OCI-LY3 (cell line): ENCODE data around the gene CFB.

Source experiments
- H2AFZ ChIP-seq: fragments of 200-600, 300-600 bp; shearing (Covaris generic); 2 replicates; pipeline ENCODE4 v1.6.0; 2014; ENCODE audit warnings: antibody characterized with exemption, low read depth, low read length
- H3K27ac ChIP-seq: fragments of 200-600, 300-600 bp; sonication (generic); 2 replicates; pipeline ENCODE4 v1.5.1; 2014; ENCODE audit warnings: mild to moderate bottlenecking, low read length, moderate library complexity, mixed read lengths
- H3K27me3 ChIP-seq: fragments of 200-600, 300-600 bp; sonication (generic); 2 replicates; pipeline ENCODE4 v1.6.1; 2014; ENCODE audit warnings: low read depth, low read length, mixed read lengths
- H3K36me3 ChIP-seq: fragments of 200-600, 300-600 bp; sonication (generic); replicated peaks from 2 replicates; pipeline ENCODE3; 2014; ENCODE audit warnings: low read depth, low read length, mixed read lengths
- H3K4me1 ChIP-seq: fragments of 300-600, 200-600 bp; sonication (generic); 2 replicates; pipeline ENCODE4 v1.6.1; 2014; ENCODE audit warnings: low read length, mixed read lengths
- H3K4me2 ChIP-seq: fragments of 200-600, 300-600 bp; sonication (generic); 2 replicates; pipeline ENCODE4 v1.6.1; 2014; ENCODE audit warnings: low read length, mixed read lengths
- H3K4me3 ChIP-seq: fragments of 300-600, 200-600 bp; sonication (generic); 2 replicates; pipeline ENCODE4 v1.5.1; 2014; ENCODE audit warnings: antibody characterized with exemption, mild to moderate bottlenecking, low read length, moderate library complexity
- H3K79me2 ChIP-seq: fragments of 300-600, 200-600 bp; shearing (Covaris generic); 2 replicates; pipeline ENCODE4 v1.6.1; 2014; ENCODE audit warnings: mild to moderate bottlenecking, low read length, mixed read lengths
- H3K9ac ChIP-seq: fragments of 300-600, 200-600 bp; shearing (Covaris generic); 2 replicates; pipeline ENCODE4 v1.6.0; 2014; ENCODE audit warnings: mild to moderate bottlenecking, low read length, moderate library complexity
- H3K9me3 ChIP-seq: fragments of 200-600, 300-600 bp; shearing (Covaris generic); 2 replicates; pipeline ENCODE4 v1.6.1; 2014; ENCODE audit warnings: low read length, mixed read lengths; ENCODE audit not compliant: insufficient read depth
- H4K20me1 ChIP-seq: fragments of 200-600, 300-600 bp; sonication (generic); 2 replicates; pipeline ENCODE4 v1.6.1; 2016; ENCODE audit warnings: low read length, mixed read lengths; ENCODE audit not compliant: insufficient read depth
- EZH2phosphoT487 ChIP-seq: fragments of 200-600 bp; shearing (Covaris generic); IDR thresholded peaks from 2 replicates; pipeline ENCODE4 v1.6.1; 2018; ENCODE audit warnings: antibody characterized with exemption, mixed run types, low read depth
- TF ChIP-seq, protein P1 (sequence below): fragments of 200-600, 300-600 bp; sonication (generic); IDR thresholded peaks from 2 replicates; pipeline ENCODE4 v1.5.1; 2014; ENCODE audit warnings: antibody characterized with exemption, low read length, low read depth

The CFB gene

GRCh38 chr6:31954511-31954910, 8.6 kb downstream of the CFB start:
- TF ChIP-seq EZH2phosphoT487, result no peak
- TF ChIP-seq, protein P1, sequence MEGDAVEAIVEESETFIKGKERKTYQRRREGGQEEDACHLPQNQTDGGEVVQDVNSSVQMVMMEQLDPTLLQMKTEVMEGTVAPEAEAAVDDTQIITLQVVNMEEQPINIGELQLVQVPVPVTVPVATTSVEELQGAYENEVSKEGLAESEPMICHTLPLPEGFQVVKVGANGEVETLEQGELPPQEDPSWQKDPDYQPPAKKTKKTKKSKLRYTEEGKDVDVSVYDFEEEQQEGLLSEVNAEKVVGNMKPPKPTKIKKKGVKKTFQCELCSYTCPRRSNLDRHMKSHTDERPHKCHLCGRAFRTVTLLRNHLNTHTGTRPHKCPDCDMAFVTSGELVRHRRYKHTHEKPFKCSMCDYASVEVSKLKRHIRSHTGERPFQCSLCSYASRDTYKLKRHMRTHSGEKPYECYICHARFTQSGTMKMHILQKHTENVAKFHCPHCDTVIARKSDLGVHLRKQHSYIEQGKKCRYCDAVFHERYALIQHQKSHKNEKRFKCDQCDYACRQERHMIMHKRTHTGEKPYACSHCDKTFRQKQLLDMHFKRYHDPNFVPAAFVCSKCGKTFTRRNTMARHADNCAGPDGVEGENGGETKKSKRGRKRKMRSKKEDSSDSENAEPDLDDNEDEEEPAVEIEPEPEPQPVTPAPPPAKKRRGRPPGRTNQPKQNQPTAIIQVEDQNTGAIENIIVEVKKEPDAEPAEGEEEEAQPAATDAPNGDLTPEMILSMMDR, result no peak
- Histone ChIP-seq H3K4me1 (peaks cover 7% of the 10 kb centered on the region), H3K27ac (no peak overlapping the region), H2AFZ (no peak overlapping the region), H3K9ac (no peak overlapping the region), H3K4me2 (no peak overlapping the region), H4K20me1 (no peaks in the 10 kb centered on the region), H3K9me3 (no peaks in the 10 kb centered on the region), H3K79me2 (peaks cover 14% of the 10 kb centered on the region), H3K36me3 (peaks cover 4% of the 10 kb centered on the region), H3K4me3 (no peak overlapping the region), H3K27me3 (no peaks in the 10 kb centered on the region)

- no peak overlapping the region for H2AFZ ChIP-seq
- peaks cover 21% of the 10 kb centered on the region for H3K79me2 ChIP-seq
- H3K4me3 ChIP-seq, result no peak overlapping the region
- TF ChIP-seq, protein P1, result no peak
- TF ChIP-seq EZH2phosphoT487, result no peak
- H3K9me3 ChIP-seq, result no peaks in the 10 kb centered on the region
- H3K27ac ChIP-seq, result no peak overlapping the region
- H3K4me2 ChIP-seq, result no peak overlapping the region
- peaks cover 13% of the 10 kb centered on the region for H3K4me1 ChIP-seq
- H3K27me3 ChIP-seq, result no peaks in the 10 kb centered on the region
- peaks cover 10% of the 10 kb centered on the region for H3K36me3 ChIP-seq
- H4K20me1 ChIP-seq, result no peaks in the 10 kb centered on the region
- no peak overlapping the region for H3K9ac ChIP-seq
Measured at GRCh38 chr6:31956796-31957195, 10.9 kb downstream of the CFB start.

- Histone ChIP-seq H3K9me3 (no peaks in the 10 kb centered on the region), H3K4me2 (peak overlapping the region; percentile 77), H3K4me3 (peak overlapping the region; percentile 98), H2AFZ (peak overlapping the region; percentile 63; the same call in 1 of the 2 replicates), H3K27ac (0 out of 2 replicates have a peak overlapping the region, but pooled peaks have one; percentile 16), H3K27me3 (no peaks in the 10 kb centered on the region), H3K36me3 (peaks cover 11% of the 10 kb centered on the region), H3K4me1 (peaks cover 13% of the 10 kb centered on the region), H4K20me1 (no peaks in the 10 kb centered on the region), H3K9ac (peak overlapping the region; percentile 85), H3K79me2 (peaks cover 21% of the 10 kb centered on the region)
- TF ChIP-seq EZH2phosphoT487, result no peak
- TF ChIP-seq, protein P1, result no peak
Measured at GRCh38 chr6:31958412-31958740, 12.5 kb downstream of the CFB start.

DNA sequence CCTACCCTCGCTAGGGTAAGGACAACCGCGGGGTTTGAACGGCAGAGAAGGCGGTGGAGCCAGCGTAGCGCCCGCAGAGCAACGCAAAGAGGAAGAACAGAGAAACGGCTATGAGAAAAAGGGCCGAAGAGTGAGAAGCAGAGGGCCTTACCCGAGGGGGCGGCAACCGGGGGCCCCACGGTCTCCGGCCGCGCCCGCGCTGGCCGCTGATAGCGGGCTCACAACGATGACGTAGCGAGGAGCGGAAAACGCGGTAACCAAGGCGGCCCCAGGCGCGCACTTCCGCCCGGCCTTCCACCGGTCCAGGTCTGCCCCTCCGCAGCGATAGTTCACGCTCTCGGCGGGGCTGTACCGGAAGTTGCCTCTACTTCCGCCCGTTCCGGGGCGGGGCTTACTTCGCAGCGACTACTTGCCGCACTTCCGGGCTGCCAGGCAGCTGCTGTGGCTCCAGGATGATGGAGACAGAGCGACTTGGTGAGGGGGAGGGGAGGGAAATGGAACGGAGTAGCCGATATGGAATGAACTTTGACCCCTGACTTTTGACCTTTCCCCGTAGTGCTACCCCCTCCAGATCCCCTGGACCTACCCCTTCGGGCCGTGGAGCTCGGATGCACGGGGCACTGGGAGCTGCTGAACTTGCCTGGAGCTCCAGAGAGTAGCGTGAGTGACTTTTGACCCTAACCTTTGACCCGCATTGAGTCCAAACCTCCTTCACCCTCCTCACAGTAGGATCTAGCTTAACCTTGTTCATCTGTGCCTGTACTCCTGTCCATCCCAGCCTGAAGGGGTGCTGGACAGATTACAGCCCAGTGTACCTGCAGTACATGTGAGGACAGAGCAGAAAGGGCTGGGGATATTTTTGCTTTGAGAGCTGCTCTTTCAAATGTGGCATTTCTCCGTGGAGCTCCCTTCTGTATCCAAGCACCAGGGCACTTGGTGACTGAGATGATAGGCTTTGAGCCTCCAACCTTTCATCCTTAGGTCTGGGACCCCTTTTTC, 13.1 kb downstream of the CFB start, which contains the start of the genes NELFE and SKIC2:
NELFE (minus strand) TSS at position 231 of the 999 bp plus-strand sequence. CDS start 525 bp downstream, outside the sequence.
SKIC2 (plus strand) TSS at position 435 of the 999 bp plus-strand sequence; CDS start at position 453, 18 bp downstream.
- Histone ChIP-seq H3K9me3 (no peaks in the 10 kb centered on the region), H4K20me1 (no peaks in the 10 kb centered on the region), H3K4me3 (peak within 1 kb of the TSS; percentile 98), H3K4me2 (peak within 1 kb of the TSS; percentile 93), H3K27me3 (no peaks in the 10 kb centered on the region), H3K36me3 (peaks cover 12% of the 10 kb centered on the region), H2AFZ (peak within 1 kb of the TSS; percentile 63; the same call in 1 of the 2 replicates), H3K27ac (peak within 1 kb of the TSS; percentile 30; the same call in 1 of the 2 replicates), H3K4me1 (peaks cover 13% of the 10 kb centered on the region), H3K79me2 (peaks cover 21% of the 10 kb centered on the region), H3K9ac (peak within 1 kb of the TSS; percentile 85)
- TF ChIP-seq, protein P1, result no peak
- TF ChIP-seq EZH2phosphoT487, result no peak
